Measurements from ENCODE around the gene LST1.
"Not testable (repeated sequence)": the region's sequence is repeated elsewhere in the genome, so short reads cannot be mapped to it uniquely, and the experiment has no call there.

- TF ChIP-seq EZH2 (IDR thresholded peaks at IDR 0.05; ENCODE audit: borderline replicate concordance, low read length): not testable (repeated sequence)
- TF ChIP-seq, protein P1, sequence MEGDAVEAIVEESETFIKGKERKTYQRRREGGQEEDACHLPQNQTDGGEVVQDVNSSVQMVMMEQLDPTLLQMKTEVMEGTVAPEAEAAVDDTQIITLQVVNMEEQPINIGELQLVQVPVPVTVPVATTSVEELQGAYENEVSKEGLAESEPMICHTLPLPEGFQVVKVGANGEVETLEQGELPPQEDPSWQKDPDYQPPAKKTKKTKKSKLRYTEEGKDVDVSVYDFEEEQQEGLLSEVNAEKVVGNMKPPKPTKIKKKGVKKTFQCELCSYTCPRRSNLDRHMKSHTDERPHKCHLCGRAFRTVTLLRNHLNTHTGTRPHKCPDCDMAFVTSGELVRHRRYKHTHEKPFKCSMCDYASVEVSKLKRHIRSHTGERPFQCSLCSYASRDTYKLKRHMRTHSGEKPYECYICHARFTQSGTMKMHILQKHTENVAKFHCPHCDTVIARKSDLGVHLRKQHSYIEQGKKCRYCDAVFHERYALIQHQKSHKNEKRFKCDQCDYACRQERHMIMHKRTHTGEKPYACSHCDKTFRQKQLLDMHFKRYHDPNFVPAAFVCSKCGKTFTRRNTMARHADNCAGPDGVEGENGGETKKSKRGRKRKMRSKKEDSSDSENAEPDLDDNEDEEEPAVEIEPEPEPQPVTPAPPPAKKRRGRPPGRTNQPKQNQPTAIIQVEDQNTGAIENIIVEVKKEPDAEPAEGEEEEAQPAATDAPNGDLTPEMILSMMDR (conservative IDR thresholded peaks at IDR 0.05 in 1 of 2, IDR thresholded peaks at IDR 0.05 in 1 of 2; ENCODE audit: extremely low read depth in 1 of 2, insufficient read depth in 1 of 2, low read depth in 1 of 2, low read length in 2 of 2): not testable (repeated sequence)
Measured at GRCh38 chr6:31590691-31591090, 4.6 kb downstream of the LST1 start.

Data from mammary epithelial cell (primary cell).